Dendritic cell treated with granulocyte-macrophage colony-stimulating factor and Interleukin-4, amounts not matched to agents 40 ng/mL and 50 ng/mL, for 4 days (primary cell): ENCODE results near the gene KRTAP10-8.
"Not testable (repeated sequence)": the region's sequence is repeated elsewhere in the genome, so short reads cannot be mapped to it uniquely, and the experiment has no call there.

Source experiments
- H3K27ac Mint-ChIP-seq: one replicate; pipeline ENCODE4 v1.8.0; 2022; ENCODE audit warnings: mild to moderate bottlenecking, mixed read lengths
- H3K27me3 Mint-ChIP-seq: one replicate; pipeline ENCODE4 v1.8.0; 2022; ENCODE audit warnings: mild to moderate bottlenecking, mixed read lengths
- H3K36me3 Mint-ChIP-seq: one replicate; pipeline ENCODE4 v1.8.0; 2022; ENCODE audit warnings: low read depth, mixed read lengths
- H3K4me1 Mint-ChIP-seq: one replicate; pipeline ENCODE4 v1.8.0; 2022; ENCODE audit warnings: low read depth, mixed read lengths
- H3K4me3 Mint-ChIP-seq: one replicate; pipeline ENCODE4 v1.8.0; 2022; ENCODE audit warnings: mild to moderate bottlenecking, moderate library complexity, mixed read lengths
- H3K9me3 Mint-ChIP-seq: one replicate; pipeline ENCODE4 v1.8.0; 2022; ENCODE audit warnings: mixed read lengths
- intact Hi-C: fragments of 100-400 bp; cut with micrococcal nuclease; formaldehyde crosslinking; loops from one replicate; pipeline ENCODE4 v1.15.0; 2022

Gene KRTAP10-8

DNA sequence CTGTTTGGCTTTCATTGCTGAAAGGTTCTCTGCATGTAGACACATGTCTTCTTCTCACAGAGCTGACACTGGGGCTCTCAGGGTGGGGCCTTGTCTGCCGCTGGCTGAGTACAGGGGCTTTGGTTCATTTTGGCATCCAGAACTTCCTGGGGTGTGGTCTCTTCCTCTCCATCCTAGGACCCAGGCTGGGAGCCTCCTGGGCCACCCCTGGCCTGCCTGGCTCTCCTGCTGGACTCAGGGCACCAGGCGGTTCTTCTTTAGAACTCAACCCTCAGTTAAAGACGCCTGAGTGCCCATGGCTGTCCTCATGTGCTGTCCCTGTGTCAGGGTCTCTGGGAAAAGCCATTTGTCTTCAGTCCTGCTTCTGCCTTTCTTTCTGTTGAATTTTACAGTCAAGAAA lies 26.0 kb upstream of the KRTAP10-8 start:
- intact Hi-C loops = no loop called here
- Mint-ChIP-seq H3K36me3 (no peaks in the 10 kb centered on the region), H3K4me1 (no peaks in the 10 kb centered on the region)

DNA sequence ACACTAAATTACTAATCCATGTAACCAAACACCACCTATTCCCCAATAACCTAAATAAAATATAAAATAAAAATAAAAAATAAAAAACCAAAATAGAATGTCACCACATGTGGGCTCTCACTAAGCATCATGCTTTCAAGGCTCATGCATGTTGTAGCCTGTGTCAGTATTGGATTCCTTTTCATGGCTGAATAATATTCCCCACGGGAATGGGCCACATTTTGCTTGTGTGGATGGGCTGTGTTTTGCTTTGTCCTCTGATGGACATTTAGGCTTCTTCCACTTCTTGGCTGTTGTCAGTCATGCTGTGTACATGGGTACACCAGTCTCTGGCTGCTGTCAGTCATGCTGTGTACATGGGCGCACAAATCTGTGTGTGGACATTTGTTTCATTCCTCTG lies 22.8 kb upstream of the KRTAP10-8 start:
- Mint-ChIP-seq H3K9me3 (peaks cover 8% of the 10 kb centered on the region), H3K27ac (no peak overlapping the region), H3K4me1 (no peaks in the 10 kb centered on the region), H3K4me3 (no peak overlapping the region), H3K27me3 (peaks cover 26% of the 10 kb centered on the region), H3K36me3 (no peaks in the 10 kb centered on the region)
- intact Hi-C loops = no loop called here

More for the DNA sequence above, 26.0 kb upstream of the KRTAP10-8 start:
- Mint-ChIP-seq H3K27me3 (peaks cover 28% of the 10 kb centered on the region), H3K27ac (no peak overlapping the region), H3K4me3 (no peak overlapping the region), H3K9me3 (peaks cover 24% of the 10 kb centered on the region)

GRCh38 chr21:44589586-44590305 lies 22.1 kb upstream of the KRTAP10-8 start:
- H3K36me3 Mint-ChIP-seq = no peaks in the 10 kb centered on the region
- no peak overlapping the region for H3K4me3 Mint-ChIP-seq
- peaks cover 29% of the 10 kb centered on the region for H3K27me3 Mint-ChIP-seq
- intact Hi-C loops = no loop called here
- no peak overlapping the region for H3K27ac Mint-ChIP-seq
- H3K4me1 Mint-ChIP-seq = no peaks in the 10 kb centered on the region
- peaks cover 8% of the 10 kb centered on the region for H3K9me3 Mint-ChIP-seq

DNA sequence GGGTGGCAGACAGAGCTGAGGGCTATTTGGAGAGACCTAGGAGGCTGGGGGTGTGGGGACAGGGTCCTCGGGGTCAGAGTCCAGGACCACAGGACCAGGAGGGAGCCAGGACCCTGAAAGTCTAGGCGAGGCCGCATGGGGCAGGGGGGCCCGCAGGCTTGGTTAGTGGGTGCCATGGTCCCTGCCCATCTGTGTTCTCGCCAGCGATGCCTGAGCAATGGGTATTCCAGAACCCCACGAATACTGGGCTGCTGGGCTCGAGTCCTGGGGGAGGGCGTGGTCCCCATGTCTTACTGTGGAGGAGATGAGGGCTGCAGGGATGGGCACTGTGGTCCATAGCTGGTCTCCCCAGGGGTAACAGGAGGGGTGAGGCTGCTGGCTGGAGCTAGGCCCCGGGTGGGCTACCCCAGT lies 21.6 kb upstream of the KRTAP10-8 start:
- Mint-ChIP-seq H3K4me3 (no peak overlapping the region), H3K9me3 (peaks cover 7% of the 10 kb centered on the region), H3K27ac (no peak overlapping the region), H3K27me3 (peaks cover 24% of the 10 kb centered on the region), H3K4me1 (no peaks in the 10 kb centered on the region), H3K36me3 (no peaks in the 10 kb centered on the region)
- intact Hi-C loops = no loop called here

- H3K4me1 Mint-ChIP-seq, H3K4me3 Mint-ChIP-seq, H3K27ac Mint-ChIP-seq, intact Hi-C loops, H3K36me3 Mint-ChIP-seq, H3K9me3 Mint-ChIP-seq: not testable (repeated sequence)
- H3K27me3 Mint-ChIP-seq = peaks cover 19% of the 10 kb centered on the region
These were observed 20.7 kb upstream of the KRTAP10-8 start for GRCh38 chr21:44590897-44591800.

DNA sequence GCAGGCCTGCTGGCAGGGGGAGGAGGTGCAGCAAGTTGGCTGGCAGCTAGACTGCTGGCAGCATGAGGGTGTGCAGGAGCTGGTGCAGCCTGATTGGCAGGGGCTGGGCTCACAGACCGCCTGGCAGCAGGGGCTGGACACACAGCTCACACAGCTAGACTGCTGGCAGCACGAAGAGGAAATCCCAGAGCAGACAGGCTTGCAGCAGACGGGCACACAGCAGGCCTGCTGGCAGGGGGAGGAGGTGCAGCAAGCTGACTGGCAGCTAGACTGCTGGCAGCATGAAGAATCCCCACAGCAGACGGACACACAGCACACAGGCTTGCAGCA lies 20.1 kb upstream of the KRTAP10-8 start:
- intact Hi-C loops, H3K27ac Mint-ChIP-seq, H3K4me1 Mint-ChIP-seq, H3K9me3 Mint-ChIP-seq, H3K4me3 Mint-ChIP-seq, H3K36me3 Mint-ChIP-seq: not testable (repeated sequence)
- H3K27me3 Mint-ChIP-seq = peaks cover 16% of the 10 kb centered on the region

DNA sequence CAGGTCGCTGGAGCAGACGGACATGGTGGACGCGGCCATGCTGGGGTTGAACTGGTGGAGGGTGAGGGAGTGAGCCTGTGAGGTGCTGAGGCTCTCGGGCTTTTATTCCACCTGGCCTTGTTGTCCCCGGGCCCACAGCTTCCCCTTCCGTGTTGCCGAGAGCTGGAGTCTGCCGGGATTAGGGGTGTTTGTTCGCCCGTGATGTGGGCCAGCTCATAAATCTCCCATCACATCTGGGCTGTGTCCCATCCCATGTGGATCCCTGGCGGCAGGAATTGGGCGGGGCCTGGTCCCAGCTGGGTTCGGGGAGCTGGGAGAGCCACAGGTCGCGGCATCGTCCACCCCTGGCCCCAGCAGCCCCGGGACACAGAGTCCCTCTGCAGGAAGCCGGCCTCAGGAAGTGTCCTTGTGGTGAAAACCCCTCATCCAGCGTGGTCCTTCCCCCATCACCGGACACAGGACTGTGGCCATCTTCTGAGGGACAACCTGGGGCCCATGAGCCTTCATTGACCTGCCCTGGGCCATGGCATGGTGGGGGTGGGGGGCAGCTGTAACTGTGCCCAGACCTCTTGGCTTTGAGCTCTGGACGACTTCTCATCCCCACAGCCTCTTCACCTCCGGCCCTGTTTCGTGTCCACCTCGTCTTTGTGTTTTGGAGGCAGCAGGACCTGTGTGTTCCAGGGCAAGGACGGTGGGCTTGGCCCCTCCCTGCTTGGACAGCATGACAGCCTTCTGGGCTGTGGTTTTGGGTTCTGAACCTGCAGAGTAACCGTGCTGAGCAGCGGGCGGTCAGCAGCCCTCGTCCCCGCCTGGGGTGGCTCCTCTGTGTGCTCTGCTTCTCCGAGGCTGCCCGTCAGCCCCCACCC lies 19.2 kb upstream of the KRTAP10-8 start, which contains the start of gene KRTAP10-6:
Gene KRTAP10-6 (minus strand): TSS at position 60 of the 866 bp plus-strand sequence. CDS start 21 bp downstream, at position 39.
- no peaks in the 10 kb centered on the region for H3K36me3 Mint-ChIP-seq
- peaks cover 15% of the 10 kb centered on the region for H3K27me3 Mint-ChIP-seq
- no peak within 1 kb of the TSS for H3K27ac Mint-ChIP-seq
- H3K9me3 Mint-ChIP-seq = no peaks in the 10 kb centered on the region
- H3K4me3 Mint-ChIP-seq = no peak within 1 kb of the TSS
- intact Hi-C loops = no loop called here
- no peaks in the 10 kb centered on the region for H3K4me1 Mint-ChIP-seq

- Mint-ChIP-seq H3K9me3 (no peaks in the 10 kb centered on the region), H3K27ac (no peak overlapping the region)
- intact Hi-C loops = no loop called here
These were observed 18.1 kb upstream of the KRTAP10-8 start for GRCh38 chr21:44593598-44594405.

DNA sequence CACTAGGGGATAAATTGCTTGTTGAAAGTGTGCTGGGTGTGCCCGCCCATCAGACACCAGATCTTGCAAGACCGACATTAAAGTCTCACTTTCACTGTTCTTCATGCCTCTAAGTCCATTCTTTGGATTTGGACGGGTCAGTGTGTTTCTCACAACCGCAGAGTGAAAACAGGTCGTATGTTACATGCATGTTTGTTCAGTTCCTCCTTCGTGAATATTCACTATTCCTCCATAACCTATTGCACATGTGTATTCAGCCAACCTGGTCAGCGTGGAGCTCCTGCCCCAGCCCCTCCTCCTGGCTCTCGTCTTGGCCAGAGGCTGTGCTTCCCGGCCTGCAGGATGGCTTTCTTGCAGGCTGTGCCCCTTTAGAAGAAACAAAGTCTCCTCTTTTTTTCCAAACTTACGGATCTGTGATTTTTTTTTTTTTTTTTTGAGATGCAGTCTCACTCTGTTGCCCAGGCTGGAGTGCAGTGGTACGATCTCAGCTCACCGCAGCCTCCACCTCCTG lies 17.4 kb upstream of the KRTAP10-8 start:
- Mint-ChIP-seq H3K4me1 (no peaks in the 10 kb centered on the region), H3K36me3 (no peaks in the 10 kb centered on the region), H3K27me3 (peaks cover 19% of the 10 kb centered on the region), H3K9me3 (no peaks in the 10 kb centered on the region), H3K4me3 (no peak overlapping the region), H3K27ac (no peak overlapping the region)
- intact Hi-C loops = no loop called here

More at GRCh38 chr21:44593598-44594405, 18.1 kb upstream of the KRTAP10-8 start:
- H3K4me3 Mint-ChIP-seq = no peak overlapping the region
- peaks cover 19% of the 10 kb centered on the region for H3K27me3 Mint-ChIP-seq
- no peaks in the 10 kb centered on the region for H3K4me1 Mint-ChIP-seq
- H3K36me3 Mint-ChIP-seq = no peaks in the 10 kb centered on the region

- no peak overlapping the region for H3K27ac Mint-ChIP-seq
- intact Hi-C loops = no loop called here
- no peaks in the 10 kb centered on the region for H3K36me3 Mint-ChIP-seq
- H3K27me3 Mint-ChIP-seq = peaks cover 20% of the 10 kb centered on the region
- no peak overlapping the region for H3K4me3 Mint-ChIP-seq
- H3K4me1 Mint-ChIP-seq = no peaks in the 10 kb centered on the region
- H3K9me3 Mint-ChIP-seq = no peaks in the 10 kb centered on the region
These were observed 16.4 kb upstream of the KRTAP10-8 start for GRCh38 chr21:44595524-44595923.

GRCh38 chr21:44596068-44596725 lies 15.7 kb upstream of the KRTAP10-8 start:
- H3K4me3 Mint-ChIP-seq = no peak overlapping the region
- peaks cover 24% of the 10 kb centered on the region for H3K27me3 Mint-ChIP-seq
- H3K9me3 Mint-ChIP-seq = no peaks in the 10 kb centered on the region
- intact Hi-C loops = no loop called here
- no peak overlapping the region for H3K27ac Mint-ChIP-seq
- no peaks in the 10 kb centered on the region for H3K36me3 Mint-ChIP-seq
- no peaks in the 10 kb centered on the region for H3K4me1 Mint-ChIP-seq

- Mint-ChIP-seq H3K4me1 (no peaks in the 10 kb centered on the region), H3K27ac (no peak overlapping the region), H3K27me3 (peaks cover 18% of the 10 kb centered on the region), H3K4me3 (no peak overlapping the region), H3K36me3 (no peaks in the 10 kb centered on the region), H3K9me3 (no peaks in the 10 kb centered on the region)
- intact Hi-C loops = no loop called here
These were observed 13.8 kb upstream of the KRTAP10-8 start for GRCh38 chr21:44598061-44598460.
